HG02938 (cell line): ENCODE measurements around the gene CIAO2A.
A peak's percentile ranks its signal among the peaks of the same experiment; 100 is the strongest.
"Not testable (repeated sequence)": the region's sequence is repeated elsewhere in the genome, so short reads cannot be mapped to it uniquely, and the experiment has no call there.

Source experiments
- ATAC-seq: cut with Tn5 transposase; IDR thresholded peaks from one replicate; pipeline ENCODE4 v1.9.1; 2021; ENCODE audit warnings: mild to moderate bottlenecking, moderate library complexity; ENCODE audit not compliant: unreplicated experiment

The CIAO2A gene

GRCh38 chr15:64093627-64094417, at the start of gene CIAO2A:
Gene CIAO2A (minus strand): TSS chr15:64093838. CDS start chr15:64093768, 70 bp downstream.
- peak; percentile 66 for ATAC-seq

- ATAC-seq = no peak
These were observed 49.6 kb upstream of the CIAO2A start for GRCh38 chr15:64143276-64143675.

GRCh38 chr15:64141798-64142512, 48.3 kb upstream of the CIAO2A start:
- no peak for ATAC-seq

GRCh38 chr15:64138331-64138941, 44.8 kb upstream of the CIAO2A start:
- ATAC-seq = no peak

GRCh38 chr15:64137226-64137833, 43.7 kb upstream of the CIAO2A start:
- no peak for ATAC-seq

GRCh38 chr15:64136347-64136746, 42.7 kb upstream of the CIAO2A start:
- no peak for ATAC-seq

- no peak for ATAC-seq
These were observed 40.7 kb upstream of the CIAO2A start for GRCh38 chr15:64134345-64134829.

GRCh38 chr15:64133623-64134344, 40.1 kb upstream of the CIAO2A start:
- no peak for ATAC-seq

- no peak for ATAC-seq
These were observed 38.6 kb upstream of the CIAO2A start for GRCh38 chr15:64132217-64132616.

- ATAC-seq = no peak
These were observed 37.9 kb upstream of the CIAO2A start for GRCh38 chr15:64131547-64131946.

GRCh38 chr15:64130159-64130558, 36.5 kb upstream of the CIAO2A start:
- ATAC-seq = no peak

- no peak for ATAC-seq
These were observed 34.1 kb upstream of the CIAO2A start for GRCh38 chr15:64127521-64128270.

GRCh38 chr15:64125978-64126377, 32.3 kb upstream of the CIAO2A start:
- ATAC-seq = no peak

- no peak for ATAC-seq
These were observed 29.3 kb upstream of the CIAO2A start for GRCh38 chr15:64122936-64123351.

- ATAC-seq = no peak
These were observed 28.8 kb upstream of the CIAO2A start for GRCh38 chr15:64122444-64122843.

GRCh38 chr15:64121614-64122013, 28.0 kb upstream of the CIAO2A start:
- no peak for ATAC-seq

GRCh38 chr15:64120322-64120721, 26.7 kb upstream of the CIAO2A start:
- not testable (repeated sequence) for ATAC-seq

GRCh38 chr15:64117759-64118487, 24.3 kb upstream of the CIAO2A start:
- ATAC-seq = no peak

- ATAC-seq = no peak
These were observed 19.3 kb upstream of the CIAO2A start for GRCh38 chr15:64112904-64113303.
